ENCODE measurements around the gene ETV1. TPM values are rescaled to one million over a fixed set of nuclear protein-coding genes. Genes with fewer than 3 reads are reported as not detected.

ETV1 gene
- total RNA-seq, 2 donors from 2014 or later, result 1.1 to 1.8 TPM

- no peak overlapping the region for H3K4me3 Mint-ChIP-seq
- no peak overlapping the region for H3K27ac Mint-ChIP-seq
- peaks cover 22 to 27% of the 10 kb centered on the region in 2 donors for H3K4me1 Mint-ChIP-seq (ENCODE audit: low read depth in 2 of 2)
- DNase-seq (ENCODE audit: low spot score) (no peak), ATAC-seq (peak in 1 of 2 donors; percentile 50)
- peaks cover 0 to 3% of the 10 kb centered on the region in 2 donors for H3K27me3 Mint-ChIP-seq
- H3K36me3 Mint-ChIP-seq, result peaks cover 5% of the 10 kb centered on the region
- peaks cover 1% of the 10 kb centered on the region for H3K9me3 Mint-ChIP-seq
These were observed 85.5 kb downstream of the ETV1 start for GRCh38 chr7:13904007-13904406.

- Mint-ChIP-seq H3K27ac (no peak overlapping the region), H3K36me3 (no peaks in the 10 kb centered on the region), H3K9me3 (peaks cover 2% of the 10 kb centered on the region), H3K4me1 (ENCODE audit: low read depth in 2 of 2) (peaks cover 14 to 27% of the 10 kb centered on the region in 2 donors), H3K27me3 (peaks cover 0 to 4% of the 10 kb centered on the region in 2 donors), H3K4me3 (no peak overlapping the region)
- DNase-seq (ENCODE audit: low spot score) (no peak), ATAC-seq (no peak)
These were observed 87.9 kb downstream of the ETV1 start for GRCh38 chr7:13901577-13901976.

- ATAC-seq, result no peak
- Mint-ChIP-seq H3K27ac (no peak overlapping the region), H3K4me1 (ENCODE audit: low read depth in 2 of 2) (peaks cover 11 to 21% of the 10 kb centered on the region in 2 donors), H3K9me3 (peaks cover 2% of the 10 kb centered on the region), H3K36me3 (no peaks in the 10 kb centered on the region), H3K4me3 (no peak overlapping the region), H3K27me3 (peaks cover 0 to 6% of the 10 kb centered on the region in 2 donors)
- DNase-seq (ENCODE audit: low spot score), result no peak
These were observed 90.4 kb downstream of the ETV1 start for GRCh38 chr7:13898957-13899670.

GRCh38 chr7:13897819-13898218 lies 91.6 kb downstream of the ETV1 start:
- Mint-ChIP-seq H3K4me1 (ENCODE audit: low read depth in 2 of 2) (peaks cover 11 to 20% of the 10 kb centered on the region in 2 donors), H3K36me3 (no peaks in the 10 kb centered on the region), H3K27ac (no peak overlapping the region), H3K4me3 (no peak overlapping the region), H3K27me3 (peaks cover 0 to 6% of the 10 kb centered on the region in 2 donors), H3K9me3 (peaks cover 2% of the 10 kb centered on the region)
- DNase-seq (ENCODE audit: low spot score), result no peak
- ATAC-seq, result no peak

- H3K4me3 Mint-ChIP-seq, result no peak overlapping the region
- H3K4me1 Mint-ChIP-seq (ENCODE audit: low read depth in 2 of 2), result peaks cover 11 to 20% of the 10 kb centered on the region in 2 donors
- DNase-seq (ENCODE audit: low spot score) (no peak), ATAC-seq (no peak)
- peaks cover 2% of the 10 kb centered on the region for H3K9me3 Mint-ChIP-seq
- peaks cover 0 to 8% of the 10 kb centered on the region in 2 donors for H3K27me3 Mint-ChIP-seq
- no peaks in the 10 kb centered on the region for H3K36me3 Mint-ChIP-seq
- no peak overlapping the region for H3K27ac Mint-ChIP-seq
These were observed 94.5 kb downstream of the ETV1 start for GRCh38 chr7:13894954-13895353.

- Mint-ChIP-seq H3K4me3 (no peak overlapping the region), H3K36me3 (no peaks in the 10 kb centered on the region), H3K27ac (no peak overlapping the region), H3K4me1 (ENCODE audit: low read depth in 2 of 2) (peaks cover 11 to 20% of the 10 kb centered on the region in 2 donors), H3K9me3 (peaks cover 2% of the 10 kb centered on the region), H3K27me3 (peaks cover 0 to 8% of the 10 kb centered on the region in 2 donors)
- DNase-seq (ENCODE audit: low spot score) (no peak), ATAC-seq (no peak)
These were observed 95.1 kb downstream of the ETV1 start for GRCh38 chr7:13894377-13894776.

GRCh38 chr7:13890793-13891192 lies 98.7 kb downstream of the ETV1 start:
- no peaks in the 10 kb centered on the region for H3K9me3 Mint-ChIP-seq
- no peak overlapping the region for H3K4me3 Mint-ChIP-seq
- ATAC-seq (no peak), DNase-seq (ENCODE audit: low spot score) (no peak)
- peaks cover 0 to 2% of the 10 kb centered on the region in 2 donors for H3K27me3 Mint-ChIP-seq
- H3K27ac Mint-ChIP-seq, result no peak overlapping the region
- H3K4me1 Mint-ChIP-seq (ENCODE audit: low read depth in 2 of 2), result peaks cover 0 to 1% of the 10 kb centered on the region in 2 donors
- no peaks in the 10 kb centered on the region for H3K36me3 Mint-ChIP-seq

- no peak overlapping the region for H3K4me3 Mint-ChIP-seq
- H3K9me3 Mint-ChIP-seq, result no peaks in the 10 kb centered on the region
- DNase-seq (ENCODE audit: low spot score), result no peak
- H3K27me3 Mint-ChIP-seq, result peaks cover 0 to 2% of the 10 kb centered on the region in 2 donors
- no peak for ATAC-seq
- H3K4me1 Mint-ChIP-seq (ENCODE audit: low read depth in 2 of 2), result no peaks in the 10 kb centered on the region
- no peaks in the 10 kb centered on the region for H3K36me3 Mint-ChIP-seq
- no peak overlapping the region for H3K27ac Mint-ChIP-seq
These were observed 103.1 kb downstream of the ETV1 start for GRCh38 chr7:13886356-13886755.

GRCh38 chr7:13882051-13882450 lies 107.4 kb downstream of the ETV1 start:
- Mint-ChIP-seq H3K36me3 (no peaks in the 10 kb centered on the region), H3K27me3 (peaks cover 0 to 2% of the 10 kb centered on the region in 2 donors), H3K9me3 (peaks cover 16% of the 10 kb centered on the region), H3K4me1 (ENCODE audit: low read depth in 2 of 2) (peaks cover 0 to 3% of the 10 kb centered on the region in 2 donors), H3K27ac (no peak overlapping the region), H3K4me3 (no peak overlapping the region)
- no peak for ATAC-seq
- DNase-seq (ENCODE audit: low spot score), result no peak

GRCh38 chr7:13880789-13881188 lies 108.7 kb downstream of the ETV1 start:
- peaks cover 20% of the 10 kb centered on the region for H3K9me3 Mint-ChIP-seq
- peaks cover 0 to 4% of the 10 kb centered on the region in 2 donors for H3K27me3 Mint-ChIP-seq
- H3K4me1 Mint-ChIP-seq (ENCODE audit: low read depth in 2 of 2), result peaks cover 0 to 9% of the 10 kb centered on the region in 2 donors
- DNase-seq (ENCODE audit: low spot score), result no peak
- H3K36me3 Mint-ChIP-seq, result no peaks in the 10 kb centered on the region
- no peak overlapping the region for H3K27ac Mint-ChIP-seq
- no peak overlapping the region for H3K4me3 Mint-ChIP-seq
- no peak for ATAC-seq

- Mint-ChIP-seq H3K27me3 (peaks cover 0 to 4% of the 10 kb centered on the region in 2 donors), H3K9me3 (peaks cover 23% of the 10 kb centered on the region), H3K4me1 (ENCODE audit: low read depth in 2 of 2) (peaks cover 5 to 15% of the 10 kb centered on the region in 2 donors), H3K4me3 (no peak overlapping the region), H3K27ac (no peak overlapping the region), H3K36me3 (no peaks in the 10 kb centered on the region)
- ATAC-seq (no peak), DNase-seq (ENCODE audit: low spot score) (no peak)
These were observed 109.3 kb downstream of the ETV1 start for GRCh38 chr7:13879994-13880686.

- DNase-seq (ENCODE audit: low spot score) (no peak), ATAC-seq (no peak)
- Mint-ChIP-seq H3K36me3 (no peaks in the 10 kb centered on the region), H3K27ac (no peak overlapping the region), H3K4me3 (no peak overlapping the region), H3K4me1 (ENCODE audit: low read depth in 2 of 2) (peaks cover 11 to 20% of the 10 kb centered on the region in 2 donors), H3K27me3 (peaks cover 0 to 2% of the 10 kb centered on the region in 2 donors), H3K9me3 (peaks cover 23% of the 10 kb centered on the region)
These were observed 110.3 kb downstream of the ETV1 start for GRCh38 chr7:13879143-13879542.

GRCh38 chr7:13878154-13878553 lies 111.3 kb downstream of the ETV1 start:
- Mint-ChIP-seq H3K27ac (peak overlapping the region in 1 of 2 donors; percentile 0), H3K9me3 (peaks cover 23% of the 10 kb centered on the region), H3K4me3 (no peak overlapping the region), H3K4me1 (ENCODE audit: low read depth in 2 of 2) (peaks cover 12 to 23% of the 10 kb centered on the region in 2 donors), H3K36me3 (no peaks in the 10 kb centered on the region), H3K27me3 (peaks cover 0 to 2% of the 10 kb centered on the region in 2 donors)
- ATAC-seq (no peak), DNase-seq (ENCODE audit: low spot score) (no peak)

- DNase-seq (ENCODE audit: low spot score), result no peak
- H3K9me3 Mint-ChIP-seq, result peaks cover 23% of the 10 kb centered on the region
- H3K27ac Mint-ChIP-seq, result peak overlapping the region; percentile 63 to 90
- peaks cover 12 to 23% of the 10 kb centered on the region in 2 donors for H3K4me1 Mint-ChIP-seq (ENCODE audit: low read depth in 2 of 2)
- H3K27me3 Mint-ChIP-seq, result peaks cover 6 to 8% of the 10 kb centered on the region in 2 donors
- no peaks in the 10 kb centered on the region for H3K36me3 Mint-ChIP-seq
- no peak overlapping the region for H3K4me3 Mint-ChIP-seq
- no peak for ATAC-seq
These were observed 113.9 kb downstream of the ETV1 start for GRCh38 chr7:13875496-13876074.
